Esophagus (tissue), 2 donors: ENCODE measurements around the gene SLC27A3. TPM values are rescaled to one million over a fixed set of nuclear protein-coding genes. Genes with fewer than 3 reads are reported as not detected.
"Not testable (repeated sequence)": the region's sequence is repeated elsewhere in the genome, so short reads cannot be mapped to it uniquely, and the experiment has no call there.

Experiments
- H3K27ac ChIP-seq, 2 donors: one replicate each; pipeline ENCODE4 v1.5.1; 2013; ENCODE audit warnings: low read depth in 2 of 2, mild to moderate bottlenecking in 2 of 2, inconsistent platforms in 1 of 2, low read length in 1 of 2, moderate library complexity in 1 of 2
- H3K27me3 ChIP-seq, 2 donors: one replicate each; pipeline ENCODE4 v1.6.1; 2013; ENCODE audit warnings: low read length in 2 of 2, control low read depth in 1 of 2, mild to moderate bottlenecking in 1 of 2; ENCODE audit not compliant: insufficient read depth in 2 of 2, control insufficient read depth in 1 of 2
- H3K36me3 ChIP-seq, 2 donors: one replicate each; pipeline ENCODE4 v1.6.1; 2013; ENCODE audit warnings: low read length in 1 of 2; ENCODE audit not compliant: control insufficient read depth in 2 of 2, insufficient read depth in 2 of 2
- H3K4me1 ChIP-seq, 2 donors: one replicate each; pipeline ENCODE4 v1.6.1; 2013; ENCODE audit warnings: low read length in 1 of 2; ENCODE audit not compliant: control insufficient read depth in 2 of 2, insufficient read depth in 2 of 2
- H3K4me3 ChIP-seq, 2 donors: one replicate each; pipeline ENCODE4 v1.5.1; 2013; ENCODE audit warnings: low read length in 2 of 2, mild to moderate bottlenecking in 2 of 2, low read depth in 1 of 2, moderate library complexity in 1 of 2
- H3K9me3 ChIP-seq, 2 donors: one replicate each; pipeline ENCODE4 v1.6.1; 2013; ENCODE audit warnings: mild to moderate bottlenecking in 2 of 2, low read depth in 1 of 2, low read length in 1 of 2, moderate library complexity in 1 of 2; ENCODE audit not compliant: control insufficient read depth in 2 of 2, insufficient read depth in 1 of 2
- WGBS, 2 donors: extraction: QIAGEN DNeasy Blood & Tissue Kit; methylation state at CpG; one replicate each; pipeline ENCODE4 v1.1.7; 2013; 5-methylcytosine and 5-hydroxymethylcytosine counted together
- polyA plus RNA-seq, 2 donors: library from polyadenylated mRNA; stranded (reverse); fragments of 200-250 nt; gene quantifications; one replicate each; pipeline ENCODE4 v1.2.3, GENCODE V29; 2013
- donor health status: healthy with polysubstance abuse.
- donor health status: Bipolar disorder and iron deficiency.

SLC27A3 gene
- polyA plus RNA-seq, 2 donors, result 18.6 to 30.9 TPM

DNA sequence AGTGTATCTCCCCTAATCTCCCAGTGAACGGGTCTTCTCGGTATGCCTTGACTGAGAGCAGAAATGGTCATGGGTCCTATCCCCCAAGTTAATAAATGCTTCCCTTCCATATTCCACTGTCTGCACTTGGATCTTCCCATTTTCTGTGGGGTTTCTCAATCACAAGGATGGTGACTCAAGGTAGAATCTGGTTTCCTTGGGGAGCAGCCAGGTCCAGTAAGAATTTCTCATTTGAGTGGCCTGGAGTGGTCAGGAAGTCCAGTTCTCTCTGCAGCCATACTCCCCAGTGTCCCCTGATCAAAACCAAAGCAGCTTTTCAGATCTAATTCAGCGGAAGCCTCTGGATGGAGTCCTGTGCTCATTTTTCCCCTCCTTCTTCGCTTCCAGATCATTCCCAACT, 14.8 kb upstream of the SLC27A3 start:
- 93 to 95% methylated on average over 4 of the region's 4 CpGs for WGBS, 2 donors
- H3K4me3 ChIP-seq, result no peak overlapping the region
- no peaks in the 10 kb centered on the region for H3K9me3 ChIP-seq
- H3K27me3 ChIP-seq, result no peaks in the 10 kb centered on the region
- H3K27ac ChIP-seq, result no peak overlapping the region
- no peaks in the 10 kb centered on the region for H3K4me1 ChIP-seq
- peaks cover 31 to 48% of the 10 kb centered on the region in 2 donors for H3K36me3 ChIP-seq

- H3K36me3 ChIP-seq, result peaks cover 24 to 46% of the 10 kb centered on the region in 2 donors
- 71 to 74% methylated on average over 7 of the region's 7 CpGs for WGBS, 2 donors
- H3K27me3 ChIP-seq, result no peaks in the 10 kb centered on the region
- H3K4me3 ChIP-seq, result no peak overlapping the region
- no peaks in the 10 kb centered on the region for H3K4me1 ChIP-seq
- H3K27ac ChIP-seq, result no peak overlapping the region
- H3K9me3 ChIP-seq, result no peaks in the 10 kb centered on the region
Measured at GRCh38 chr1:153763365-153764225, 11.6 kb upstream of the SLC27A3 start.

- 88 to 89% methylated on average over 5 of the region's 5 CpGs for WGBS, 2 donors
Measured at GRCh38 chr1:153764310-153764709, 10.9 kb upstream of the SLC27A3 start.

DNA sequence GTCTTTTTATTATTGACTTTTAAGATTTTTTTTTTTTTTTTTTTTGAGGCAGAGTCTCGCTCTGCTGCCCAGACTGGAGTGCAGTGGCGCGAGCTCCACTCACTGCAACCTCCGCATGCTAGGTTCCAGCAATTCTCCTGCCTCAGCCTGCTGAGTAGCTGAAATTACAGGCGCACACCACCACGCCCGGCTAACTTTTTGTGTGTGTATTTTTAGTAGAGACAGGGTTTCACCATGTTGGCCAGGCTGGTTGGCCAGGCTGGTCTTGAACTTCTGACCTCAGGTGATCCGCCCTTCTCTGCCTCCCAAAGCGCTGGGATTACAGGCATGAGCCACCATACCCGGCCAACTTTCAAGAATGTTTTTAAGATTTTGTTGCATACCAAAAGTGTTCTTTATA, 8.5 kb upstream of the SLC27A3 start:
- H3K4me1 ChIP-seq, H3K4me3 ChIP-seq, H3K9me3 ChIP-seq, H3K27me3 ChIP-seq, H3K27ac ChIP-seq: not testable (repeated sequence)
- H3K36me3 ChIP-seq, result peaks cover 24 to 43% of the 10 kb centered on the region in 2 donors
- 84 to 88% methylated on average over 10 of the region's 10 CpGs for WGBS, 2 donors

More at GRCh38 chr1:153764310-153764709, 10.9 kb upstream of the SLC27A3 start:
- Histone ChIP-seq H3K27ac (no peak overlapping the region), H3K27me3 (no peaks in the 10 kb centered on the region), H3K36me3 (peaks cover 24 to 41% of the 10 kb centered on the region in 2 donors), H3K4me1 (no peaks in the 10 kb centered on the region), H3K4me3 (no peak overlapping the region), H3K9me3 (no peaks in the 10 kb centered on the region)

- H3K27ac ChIP-seq, result no peak overlapping the region
- no peaks in the 10 kb centered on the region for H3K27me3 ChIP-seq
- H3K4me1 ChIP-seq, result peaks cover 0 to 7% of the 10 kb centered on the region in 2 donors
- WGBS, 2 donors, result 92 to 93% methylated on average over 11 of the region's 11 CpGs
- H3K9me3 ChIP-seq, result no peaks in the 10 kb centered on the region
- no peak overlapping the region for H3K4me3 ChIP-seq
- peaks cover 27 to 49% of the 10 kb centered on the region in 2 donors for H3K36me3 ChIP-seq
Measured at GRCh38 chr1:153767519-153767918, 7.7 kb upstream of the SLC27A3 start.

GRCh38 chr1:153768316-153769181, 6.7 kb upstream of the SLC27A3 start:
- no peak overlapping the region for H3K27ac ChIP-seq
- peaks cover 0 to 7% of the 10 kb centered on the region in 2 donors for H3K4me1 ChIP-seq
- 67 to 87% methylated on average over 4 of the region's 4 CpGs for WGBS, 2 donors
- no peak overlapping the region for H3K4me3 ChIP-seq
- no peaks in the 10 kb centered on the region for H3K9me3 ChIP-seq
- H3K27me3 ChIP-seq, result no peaks in the 10 kb centered on the region
- peaks cover 17 to 50% of the 10 kb centered on the region in 2 donors for H3K36me3 ChIP-seq

DNA sequence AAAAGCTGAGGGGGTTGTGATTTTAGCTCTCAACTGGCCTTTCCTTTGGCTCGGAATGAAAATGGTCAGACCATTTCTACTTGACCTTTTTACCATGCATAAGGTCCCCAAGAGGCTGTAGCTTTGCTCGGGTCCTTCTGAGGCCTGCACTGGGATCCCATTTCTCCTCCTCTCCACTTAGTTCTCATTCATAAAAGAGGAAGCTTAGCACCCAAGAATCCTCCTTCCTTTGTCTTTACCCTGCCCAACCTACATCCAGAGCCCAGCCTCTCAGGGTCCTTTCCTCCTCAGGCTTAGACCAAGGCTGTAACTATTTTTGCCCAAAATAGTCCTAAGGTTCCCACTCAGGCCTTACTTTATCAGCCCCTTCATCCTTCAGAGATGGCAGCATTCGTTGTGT, 6.0 kb upstream of the SLC27A3 start:
- H3K36me3 ChIP-seq, result peaks cover 15 to 49% of the 10 kb centered on the region in 2 donors
- peaks cover 0 to 7% of the 10 kb centered on the region in 2 donors for H3K4me1 ChIP-seq
- H3K4me3 ChIP-seq, result no peak overlapping the region
- no peak overlapping the region for H3K27ac ChIP-seq
- H3K9me3 ChIP-seq, result no peaks in the 10 kb centered on the region
- no peaks in the 10 kb centered on the region for H3K27me3 ChIP-seq
- WGBS, 2 donors, result 84 to 91% methylated on average over 3 of the region's 3 CpGs

DNA sequence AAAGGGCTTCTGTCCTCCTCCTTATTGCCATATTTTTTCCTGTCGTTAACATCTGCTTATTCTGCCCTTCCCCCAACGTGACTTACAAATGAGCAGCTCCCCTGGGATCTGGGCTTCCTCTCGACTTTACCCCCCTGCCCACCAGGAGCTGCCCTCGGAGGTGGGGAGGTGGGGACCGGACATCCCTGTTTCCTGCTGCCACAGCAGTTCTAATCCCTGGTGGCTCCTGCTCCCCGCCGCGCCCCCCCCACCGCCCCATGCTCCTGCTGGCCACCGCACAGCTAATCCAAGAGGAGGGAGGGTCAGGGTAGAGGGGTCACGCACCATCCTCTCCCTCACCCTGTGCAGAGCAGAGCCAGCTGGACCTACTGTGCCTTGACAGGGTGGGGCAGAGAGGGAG, 4.4 kb upstream of the SLC27A3 start:
- H3K4me1 ChIP-seq, result peaks cover 0 to 11% of the 10 kb centered on the region in 2 donors
- no peak overlapping the region for H3K27ac ChIP-seq
- H3K36me3 ChIP-seq, result peaks cover 4 to 42% of the 10 kb centered on the region in 2 donors
- H3K27me3 ChIP-seq, result no peaks in the 10 kb centered on the region
- no peaks in the 10 kb centered on the region for H3K9me3 ChIP-seq
- H3K4me3 ChIP-seq, result no peak overlapping the region
- WGBS, 2 donors, result 65 to 76% methylated on average over 11 of the region's 11 CpGs

DNA sequence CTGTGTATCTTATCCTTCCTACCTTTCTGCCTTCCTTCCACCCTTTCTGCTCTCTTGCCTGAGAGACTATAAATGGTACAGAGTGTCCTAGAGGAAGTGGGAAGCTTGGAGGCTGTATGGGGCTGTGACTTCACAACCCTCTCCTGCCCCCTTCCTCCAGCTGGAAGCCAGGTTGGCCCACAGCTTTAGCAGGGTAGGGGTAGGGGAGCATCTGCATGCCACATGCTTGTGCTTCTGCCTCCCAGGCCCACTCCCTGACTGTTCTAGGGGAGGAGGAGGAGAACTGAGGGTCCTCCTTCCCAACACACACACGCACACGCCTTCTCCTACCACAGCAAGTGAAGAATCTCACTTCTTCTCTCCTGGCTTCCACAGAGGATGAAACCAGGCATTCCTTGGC, 3.9 kb upstream of the SLC27A3 start:
- H3K4me1 ChIP-seq, result peaks cover under 1 to 15% of the 10 kb centered on the region in 2 donors
- H3K27me3 ChIP-seq, result no peaks in the 10 kb centered on the region
- H3K4me3 ChIP-seq, result no peak overlapping the region
- peaks cover 4 to 42% of the 10 kb centered on the region in 2 donors for H3K36me3 ChIP-seq
- H3K9me3 ChIP-seq, result no peaks in the 10 kb centered on the region
- 92 to 98% methylated on average over 2 of the region's 2 CpGs for WGBS, 2 donors
- H3K27ac ChIP-seq, result no peak overlapping the region
